ENCODE results near the gene RAB32. TPM values are rescaled to one million over a fixed set of nuclear protein-coding genes. Genes with fewer than 3 reads are reported as not detected.
"Not testable (repeated sequence)": the region's sequence is repeated elsewhere in the genome, so short reads cannot be mapped to it uniquely, and the experiment has no call there.

Gene RAB32
- 112 and 197 TPM in 2 replicates for total RNA-seq (2014; rRNA removed; shearing (Covaris generic))

- peak; percentile 68 for DNase-seq (ENCODE audit: low spot score)
- in situ Hi-C loops (cut with HindIII; ENCODE audit: low sequenced_read_pairs): no loop called here
These were observed at the start of gene RAB32 for GRCh38 chr6:146543211-146543939. TSS of gene RAB32 (plus strand) at chr6:146543833. CDS start at chr6:146543872, 39 bp downstream.

- DNase-seq (ENCODE audit: low spot score): no peak
- in situ Hi-C loops (cut with HindIII; ENCODE audit: low sequenced_read_pairs): no loop called here
These were observed 45.3 kb upstream of the RAB32 start for GRCh38 chr6:146498309-146498708.

- in situ Hi-C loops (cut with HindIII; ENCODE audit: low sequenced_read_pairs): no loop called here
- DNase-seq (ENCODE audit: low spot score): no peak
These were observed 40.5 kb upstream of the RAB32 start for GRCh38 chr6:146503096-146503495.

- no peak for DNase-seq (ENCODE audit: low spot score)
- in situ Hi-C loops (cut with HindIII; ENCODE audit: low sequenced_read_pairs): no loop called here
These were observed 28.4 kb upstream of the RAB32 start for GRCh38 chr6:146515212-146515611.

GRCh38 chr6:146526192-146526591 is 17.4 kb upstream of the RAB32 start:
- in situ Hi-C loops (cut with HindIII; ENCODE audit: low sequenced_read_pairs): no loop called here
- peak; percentile 79 for DNase-seq (ENCODE audit: low spot score)

- no peak for DNase-seq (ENCODE audit: low spot score)
- in situ Hi-C loops (cut with HindIII; ENCODE audit: low sequenced_read_pairs): no loop called here
These were observed 10.9 kb upstream of the RAB32 start for GRCh38 chr6:146532702-146533101.

GRCh38 chr6:146542881-146543210 is 787 bp upstream of the RAB32 start:
- no peak for DNase-seq (ENCODE audit: low spot score)
- in situ Hi-C loops (cut with HindIII; ENCODE audit: low sequenced_read_pairs): no loop called here

- in situ Hi-C loops (cut with HindIII; ENCODE audit: low sequenced_read_pairs): no loop called here
- DNase-seq (ENCODE audit: low spot score): peak; percentile 33
These were observed 445 bp downstream of the RAB32 start for GRCh38 chr6:146543940-146544615.

GRCh38 chr6:146544616-146545182 is 1.1 kb downstream of the RAB32 start:
- DNase-seq (ENCODE audit: low spot score): no peak
- in situ Hi-C loops (cut with HindIII; ENCODE audit: low sequenced_read_pairs): no loop called here

- in situ Hi-C loops (cut with HindIII; ENCODE audit: low sequenced_read_pairs): no loop called here
- no peak for DNase-seq (ENCODE audit: low spot score)
These were observed 1.9 kb downstream of the RAB32 start for GRCh38 chr6:146545581-146545980.

GRCh38 chr6:146546443-146547043 is 2.9 kb downstream of the RAB32 start:
- in situ Hi-C loops (cut with HindIII; ENCODE audit: low sequenced_read_pairs): no loop called here
- DNase-seq (ENCODE audit: low spot score): no peak

- DNase-seq (ENCODE audit: low spot score): no peak
- in situ Hi-C loops (cut with HindIII; ENCODE audit: low sequenced_read_pairs): no loop called here
These were observed 4.3 kb downstream of the RAB32 start for GRCh38 chr6:146547889-146548288.

GRCh38 chr6:146548898-146549374 is 5.3 kb downstream of the RAB32 start:
- no peak for DNase-seq (ENCODE audit: low spot score)
- in situ Hi-C loops (cut with HindIII; ENCODE audit: low sequenced_read_pairs): no loop called here

- DNase-seq (ENCODE audit: low spot score): no peak
- in situ Hi-C loops (cut with HindIII; ENCODE audit: low sequenced_read_pairs): no loop called here
These were observed 7.3 kb downstream of the RAB32 start for GRCh38 chr6:146550911-146551310.

- in situ Hi-C loops (cut with HindIII; ENCODE audit: low sequenced_read_pairs): no loop called here
- no peak for DNase-seq (ENCODE audit: low spot score)
These were observed 7.9 kb downstream of the RAB32 start for GRCh38 chr6:146551545-146551944.

GRCh38 chr6:146553377-146554135 is 9.9 kb downstream of the RAB32 start:
- in situ Hi-C loops (cut with HindIII; ENCODE audit: low sequenced_read_pairs): no loop called here

GRCh38 chr6:146560607-146561006 is 17.0 kb downstream of the RAB32 start:
- in situ Hi-C loops (cut with HindIII; ENCODE audit: low sequenced_read_pairs): no loop called here
- DNase-seq (ENCODE audit: low spot score): no peak

More at GRCh38 chr6:146553377-146554135, 9.9 kb downstream of the RAB32 start:
- DNase-seq (ENCODE audit: low spot score): no peak

GRCh38 chr6:146566661-146567060 is 23.0 kb downstream of the RAB32 start:
- DNase-seq (ENCODE audit: low spot score); in situ Hi-C loops (cut with HindIII; ENCODE audit: low sequenced_read_pairs): not testable (repeated sequence)

- in situ Hi-C loops (cut with HindIII; ENCODE audit: low sequenced_read_pairs); DNase-seq (ENCODE audit: low spot score): not testable (repeated sequence)
These were observed 25.0 kb downstream of the RAB32 start for GRCh38 chr6:146568619-146569018.

All from G401 (cell line).